ENCODE measurements around the gene PHF1. TPM values are rescaled to one million over a fixed set of nuclear protein-coding genes. Genes with fewer than 3 reads are reported as not detected.

PHF1 gene
- polyA plus RNA-seq, 1 donor from 2014 or later, result 102 TPM

GRCh38 chr6:33445119-33445603, 34.3 kb downstream of the PHF1 start:
- no peaks in the 10 kb centered on the region for H3K36me3 ChIP-seq (ENCODE audit: insufficient read depth, low read length)
- no peaks in the 10 kb centered on the region for H3K9me2 ChIP-seq (ENCODE audit: insufficient read depth, low read length)
- H3K4me3 ChIP-seq (ENCODE audit: low read length), result no peak overlapping the region

GRCh38 chr6:33446356-33446755, 35.5 kb downstream of the PHF1 start:
- Histone ChIP-seq H3K9me3 (ENCODE audit: low read length) (no peaks in the 10 kb centered on the region), H3K4me2 (ENCODE audit: low read length) (no peak overlapping the region), H3K9ac (ENCODE audit: low read length) (no peak overlapping the region), H3K27ac (ENCODE audit: low read length) (no peak overlapping the region), H3K4me3 (ENCODE audit: low read length) (no peak overlapping the region), H2AFZ (ENCODE audit: low read depth, low read length) (no peak overlapping the region), H3K79me2 (replicated peaks; ENCODE audit: insufficient read depth, low read length) (no peaks in the 10 kb centered on the region), H3K36me3 (ENCODE audit: insufficient read depth, low read length) (no peaks in the 10 kb centered on the region), H3F3A (ENCODE audit: insufficient read depth, low read length, poor library complexity, severe bottlenecking) (no peaks in the 10 kb centered on the region), H4K20me1 (ENCODE audit: insufficient read depth) (no peaks in the 10 kb centered on the region), H3K9me2 (ENCODE audit: insufficient read depth, low read length) (no peaks in the 10 kb centered on the region), H3K27me3 (ENCODE audit: insufficient read depth, low read depth, low read length) (no peaks in the 10 kb centered on the region)
- TF ChIP-seq RAD21 (conservative IDR thresholded peaks at IDR 0.05) (no peak), EP300 (conservative IDR thresholded peaks at IDR 0.05; ENCODE audit: poor library complexity, severe bottlenecking) (no peak), SMC3 (conservative IDR thresholded peaks at IDR 0.05; ENCODE audit: poor library complexity) (no peak), TAF1 (IDR thresholded peaks at IDR 0.05; ENCODE audit: low read depth) (no peak), POLR2AphosphoS5 (IDR thresholded peaks at IDR 0.05) (no peak), MXI1 (conservative IDR thresholded peaks at IDR 0.05; ENCODE audit: poor library complexity, severe bottlenecking) (no peak), CTCF (IDR thresholded peaks at IDR 0.05; ENCODE audit: poor library complexity, severe bottlenecking) (no peak)

More at GRCh38 chr6:33445119-33445603, 34.3 kb downstream of the PHF1 start:
- H4K20me1 ChIP-seq (ENCODE audit: insufficient read depth), result no peaks in the 10 kb centered on the region
- H3K27me3 ChIP-seq (ENCODE audit: insufficient read depth, low read depth, low read length), result no peaks in the 10 kb centered on the region
- TF ChIP-seq EZH2 (IDR thresholded peaks at IDR 0.05; ENCODE audit: borderline replicate concordance, insufficient read depth, low read length, poor library complexity, severe bottlenecking) (no peak), RAD21 (conservative IDR thresholded peaks at IDR 0.05) (no peak), CTCF (IDR thresholded peaks at IDR 0.05; ENCODE audit: poor library complexity, severe bottlenecking) (no peak), SMC3 (conservative IDR thresholded peaks at IDR 0.05; ENCODE audit: poor library complexity) (no peak), TAF1 (IDR thresholded peaks at IDR 0.05; ENCODE audit: low read depth) (no peak), EP300 (conservative IDR thresholded peaks at IDR 0.05; ENCODE audit: poor library complexity, severe bottlenecking) (no peak)
- no peak overlapping the region for H2AFZ ChIP-seq (ENCODE audit: low read depth, low read length)
- no peaks in the 10 kb centered on the region for H3K79me2 ChIP-seq (replicated peaks; ENCODE audit: insufficient read depth, low read length)
- no peaks in the 10 kb centered on the region for H3K9me3 ChIP-seq (ENCODE audit: low read length)
- no peak overlapping the region for H3K9ac ChIP-seq (ENCODE audit: low read length)
- H3K4me2 ChIP-seq (ENCODE audit: low read length), result no peak overlapping the region
- no peaks in the 10 kb centered on the region for H3F3A ChIP-seq (ENCODE audit: insufficient read depth, low read length, poor library complexity, severe bottlenecking)
- no peak overlapping the region for H3K27ac ChIP-seq (ENCODE audit: low read length)

- Histone ChIP-seq H3K9me3 (ENCODE audit: low read length) (no peaks in the 10 kb centered on the region), H3K79me2 (replicated peaks; ENCODE audit: insufficient read depth, low read length) (peaks cover 16% of the 10 kb centered on the region), H3K27ac (ENCODE audit: low read length) (no peak overlapping the region), H3K4me3 (ENCODE audit: low read length) (no peak overlapping the region), H4K20me1 (ENCODE audit: insufficient read depth) (no peaks in the 10 kb centered on the region), H3F3A (ENCODE audit: insufficient read depth, low read length, poor library complexity, severe bottlenecking) (no peaks in the 10 kb centered on the region), H3K27me3 (ENCODE audit: insufficient read depth, low read depth, low read length) (no peaks in the 10 kb centered on the region), H3K4me2 (ENCODE audit: low read length) (no peak overlapping the region), H3K9ac (ENCODE audit: low read length) (no peak overlapping the region), H3K36me3 (ENCODE audit: insufficient read depth, low read length) (no peaks in the 10 kb centered on the region), H3K9me2 (ENCODE audit: insufficient read depth, low read length) (no peaks in the 10 kb centered on the region), H2AFZ (ENCODE audit: low read depth, low read length) (no peak overlapping the region)
- TF ChIP-seq SMC3 (conservative IDR thresholded peaks at IDR 0.05; ENCODE audit: poor library complexity) (no peak), CTCF (IDR thresholded peaks at IDR 0.05; ENCODE audit: poor library complexity, severe bottlenecking) (no peak), RAD21 (conservative IDR thresholded peaks at IDR 0.05) (no peak), POLR2AphosphoS5 (IDR thresholded peaks at IDR 0.05) (no peak), REST (IDR thresholded peaks at IDR 0.05; ENCODE audit: borderline replicate concordance) (no peak), MXI1 (conservative IDR thresholded peaks at IDR 0.05; ENCODE audit: poor library complexity, severe bottlenecking) (no peak), EP300 (conservative IDR thresholded peaks at IDR 0.05; ENCODE audit: poor library complexity, severe bottlenecking) (no peak), TAF1 (IDR thresholded peaks at IDR 0.05; ENCODE audit: low read depth) (no peak), EZH2 (IDR thresholded peaks at IDR 0.05; ENCODE audit: borderline replicate concordance, insufficient read depth, low read length, poor library complexity, severe bottlenecking) (no peak)
These were observed 39.6 kb downstream of the PHF1 start for GRCh38 chr6:33450434-33450833.
